RPMI8226 (cell line): ENCODE measurements around the gene FAM83G.
"Not testable (repeated sequence)": the region's sequence is repeated elsewhere in the genome, so short reads cannot be mapped to it uniquely, and the experiment has no call there.

Experiments
- DNase-seq: peaks from one replicate; pipeline ENCODE4 v3.0.0-alpha.2; 2015

The FAM83G gene

GRCh38 chr17:19023209-19023999 is 18.8 kb upstream of the FAM83G start:
- DNase-seq = no peak

- DNase-seq = no peak
Observed at GRCh38 chr17:19022747-19023146, 18.2 kb upstream of the FAM83G start.

GRCh38 chr17:19022128-19022527 is 17.6 kb upstream of the FAM83G start:
- no peak for DNase-seq

GRCh38 chr17:19021622-19022083 is 17.1 kb upstream of the FAM83G start:
- DNase-seq = peak; percentile 27

GRCh38 chr17:19021011-19021621 is 16.6 kb upstream of the FAM83G start:
- DNase-seq = not testable (repeated sequence)

GRCh38 chr17:19020016-19020415 is 15.5 kb upstream of the FAM83G start:
- DNase-seq = no peak

- DNase-seq = no peak
Observed at GRCh38 chr17:19019041-19019941, 14.7 kb upstream of the FAM83G start.

- DNase-seq = no peak
Observed at GRCh38 chr17:19018600-19018950, 14.0 kb upstream of the FAM83G start.

GRCh38 chr17:19017804-19018599 is 13.4 kb upstream of the FAM83G start:
- DNase-seq = no peak

GRCh38 chr17:19017401-19017800 is 12.8 kb upstream of the FAM83G start:
- no peak for DNase-seq

- DNase-seq = no peak
Observed at GRCh38 chr17:19016881-19017280, 12.3 kb upstream of the FAM83G start.

- no peak for DNase-seq
Observed at GRCh38 chr17:19016297-19016696, 11.7 kb upstream of the FAM83G start.

- DNase-seq = no peak
Observed at GRCh38 chr17:19015428-19015827, 10.9 kb upstream of the FAM83G start.

- DNase-seq = peak; percentile 56
Observed at GRCh38 chr17:19014628-19015215, 10.2 kb upstream of the FAM83G start.

- DNase-seq = no peak
Observed at GRCh38 chr17:19013806-19014627, 9.5 kb upstream of the FAM83G start.

GRCh38 chr17:19013226-19013625 is 8.7 kb upstream of the FAM83G start:
- DNase-seq = no peak

- DNase-seq = no peak
Observed at GRCh38 chr17:19012171-19013080, 7.9 kb upstream of the FAM83G start.

GRCh38 chr17:19011581-19011980 is 7.0 kb upstream of the FAM83G start:
- no peak for DNase-seq

GRCh38 chr17:19010729-19011505 is 6.4 kb upstream of the FAM83G start:
- no peak for DNase-seq
